ENCODE data around the gene BICD1. TPM values are rescaled to one million over a fixed set of nuclear protein-coding genes. Genes with fewer than 3 reads are reported as not detected.
A peak's percentile ranks its signal among the peaks of the same experiment; 100 is the strongest.

BICD1 gene
- total and polyA plus RNA-seq, 2 of the 13 experiments (the other 11 are each of a cell fraction or from before 2014, with no cell fraction given): 4.5 to 5.2 TPM

GRCh38 chr12:32135967-32136366 is 29.3 kb downstream of the BICD1 start (continued):
- TF ChIP-seq ATRX (CRISPR knock-in tag; IDR thresholded peaks at IDR 0.05; ENCODE audit: borderline replicate concordance): no peak
- no peak for TF ChIP-seq ZNF639 (CRISPR knock-in tag; conservative IDR thresholded peaks at IDR 0.05)
- no peak for TF ChIP-seq ZFP36L1 (CRISPR knock-in tag; IDR thresholded peaks at IDR 0.05)
- TF ChIP-seq PCBP1 (IDR thresholded peaks at IDR 0.05; ENCODE audit: borderline replicate concordance, low read depth, low read length): no peak
- TF ChIP-seq HMGA1 (CRISPR knock-in tag; conservative IDR thresholded peaks at IDR 0.05): no peak
- TF ChIP-seq KDM3A (CRISPR knock-in tag; IDR thresholded peaks at IDR 0.05; ENCODE audit: low read depth): no peak
- no peak for TF ChIP-seq CREB3 (CRISPR knock-in tag; IDR thresholded peaks at IDR 0.05)
- TF ChIP-seq ZNF550 (CRISPR knock-in tag; IDR thresholded peaks at IDR 0.05; ENCODE audit: borderline replicate concordance): no peak
- TF ChIP-seq HOXA5 (CRISPR knock-in tag; IDR thresholded peaks at IDR 0.05): no peak
- no peak for TF ChIP-seq ARNTL (CRISPR knock-in tag; IDR thresholded peaks at IDR 0.05)
- TF ChIP-seq ZNF296 (CRISPR knock-in tag; conservative IDR thresholded peaks at IDR 0.05): no peak
- TF ChIP-seq MATR3 (CRISPR knock-in tag; IDR thresholded peaks at IDR 0.05): no peak
- TF ChIP-seq MED13 (CRISPR knock-in tag; IDR thresholded peaks at IDR 0.05): no peak
- no peak for TF ChIP-seq ZNF354B (CRISPR knock-in tag; IDR thresholded peaks at IDR 0.05)
- TF ChIP-seq TEAD3 (CRISPR knock-in tag; optimal IDR thresholded peaks at IDR 0.05; ENCODE audit: borderline replicate concordance): no peak
- TF ChIP-seq TFE3 (CRISPR knock-in tag; IDR thresholded peaks at IDR 0.05): no peak
- no peak for TF ChIP-seq TRAFD1 (CRISPR knock-in tag; IDR thresholded peaks at IDR 0.05; ENCODE audit: borderline replicate concordance)
- no peak for TF ChIP-seq CENPT (CRISPR knock-in tag; IDR thresholded peaks at IDR 0.05; ENCODE audit: low read depth)
- TF ChIP-seq ETV5 (CRISPR knock-in tag; IDR thresholded peaks at IDR 0.05; ENCODE audit: borderline replicate concordance): peak; percentile 38; the same call in 1 of the 2 replicates
- TF ChIP-seq MTA1 (CRISPR knock-in tag; IDR thresholded peaks at IDR 0.05; ENCODE audit: borderline replicate concordance): no peak
- TF ChIP-seq ELF1 (CRISPR knock-in tag; IDR thresholded peaks at IDR 0.05): no peak
- TF ChIP-seq MIXL1 (CRISPR knock-in tag; IDR thresholded peaks at IDR 0.05): peak; percentile 34; the same call in 1 of the 2 replicates
- peak; percentile 59; the same call in 1 of the 2 replicates for TF ChIP-seq HMG20A (CRISPR knock-in tag; IDR thresholded peaks at IDR 0.05; ENCODE audit: borderline replicate concordance)
- TF ChIP-seq EP300 (IDR thresholded peaks at IDR 0.05; ENCODE audit: low read depth in 2 of 2, low read length in 2 of 2): peak; percentile 50 to 52; a peak in 1 of 4 replicates
- TF ChIP-seq EP300 (CRISPR knock-in tag; IDR thresholded peaks at IDR 0.05; ENCODE audit: borderline replicate concordance): no peak
- TF ChIP-seq GZF1 (CRISPR knock-in tag; IDR thresholded peaks at IDR 0.05): no peak
- no peak for TF ChIP-seq KDM1A (CRISPR knock-in tag; IDR thresholded peaks at IDR 0.05)
- no peak for TF ChIP-seq SKI (IDR thresholded peaks at IDR 0.05; ENCODE audit: partially characterized antibody)

All from HepG2 (cell line).